Ishikawa (cell line): Measurements from ENCODE around the gene DMP1.

Source experiments
- CEBPB ChIP-seq: IDR thresholded peaks from 2 replicates; pipeline ENCODE4 v1.6.1; 2012
- CREB1 ChIP-seq: IDR thresholded peaks from 2 replicates; pipeline ENCODE4 v1.6.1; 2012; ENCODE audit warnings: low read depth
- EGR1 ChIP-seq: IDR thresholded peaks from 2 replicates; pipeline ENCODE4 v1.6.1; 2012
- EP300 ChIP-seq: IDR thresholded peaks from 2 replicates; pipeline ENCODE4 v1.6.1; 2012; ENCODE audit warnings: borderline replicate concordance
- FOXM1 ChIP-seq: IDR thresholded peaks from 2 replicates; pipeline ENCODE4 v1.6.1; 2012; ENCODE audit warnings: low read depth, borderline replicate concordance
- NFIC ChIP-seq: IDR thresholded peaks from 2 replicates; pipeline ENCODE4 v1.6.1; 2012
- RAD21 ChIP-seq: IDR thresholded peaks from 2 replicates; pipeline ENCODE4 v1.6.1; 2012; ENCODE audit warnings: low read depth
- TAF1 ChIP-seq: IDR thresholded peaks from 2 replicates; pipeline ENCODE4 v1.6.1; 2012; ENCODE audit warnings: low read depth, mild to moderate bottlenecking
- TCF12 ChIP-seq: IDR thresholded peaks from 2 replicates; pipeline ENCODE4 v1.6.1; 2012; ENCODE audit warnings: low read depth
- TEAD4 ChIP-seq: IDR thresholded peaks from 2 replicates; pipeline ENCODE4 v1.6.1; 2012
- YY1 ChIP-seq: IDR thresholded peaks from 2 replicates; pipeline ENCODE4 v1.6.1; 2012; ENCODE audit warnings: low read depth
- ZBTB7A ChIP-seq: IDR thresholded peaks from 2 replicates; pipeline ENCODE4 v1.6.1; 2012; ENCODE audit warnings: low read depth
- TF ChIP-seq, protein P1 (sequence below): IDR thresholded peaks from 2 replicates; pipeline ENCODE4 v1.6.1; 2012; ENCODE audit warnings: low read depth, mild to moderate bottlenecking
- TF ChIP-seq, protein P2 (sequence below): IDR thresholded peaks from 2 replicates; pipeline ENCODE4 v1.6.1; 2012
- TF ChIP-seq, protein P3 (sequence below): IDR thresholded peaks from 2 replicates; pipeline ENCODE4 v1.6.1; 2012

Gene DMP1

DNA sequence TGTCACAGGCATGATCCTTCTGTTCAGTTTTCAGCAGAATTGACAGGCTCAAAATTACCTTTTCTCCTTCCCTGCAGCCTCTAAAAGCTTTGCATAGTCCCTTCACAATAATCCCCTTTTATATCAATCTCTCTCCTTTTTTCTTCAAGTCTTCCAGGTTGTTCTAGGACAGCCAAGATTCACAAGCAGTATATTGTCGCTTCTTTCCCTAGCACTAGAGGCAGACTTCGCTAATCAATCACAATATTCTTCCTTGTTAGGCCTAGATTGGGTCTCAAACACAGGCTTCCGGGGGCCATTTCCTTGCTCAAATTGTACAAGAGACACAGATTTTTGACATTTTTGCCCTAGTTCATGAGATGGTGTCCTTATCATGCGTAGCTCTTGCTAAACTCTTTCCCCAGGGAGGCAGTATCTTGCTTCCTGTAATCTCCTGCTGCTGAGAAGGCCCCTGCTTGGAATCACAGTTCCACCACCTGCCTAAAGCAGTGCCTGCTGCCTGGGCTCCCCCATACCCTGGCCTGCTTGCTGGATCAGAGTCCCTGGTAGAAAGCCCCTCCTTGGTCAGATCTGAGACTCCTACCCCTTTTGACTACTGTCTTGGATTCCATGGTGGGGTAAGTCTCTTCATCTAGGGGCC is 57.3 kb downstream of the DMP1 start:
- TF ChIP-seq, protein P1, sequence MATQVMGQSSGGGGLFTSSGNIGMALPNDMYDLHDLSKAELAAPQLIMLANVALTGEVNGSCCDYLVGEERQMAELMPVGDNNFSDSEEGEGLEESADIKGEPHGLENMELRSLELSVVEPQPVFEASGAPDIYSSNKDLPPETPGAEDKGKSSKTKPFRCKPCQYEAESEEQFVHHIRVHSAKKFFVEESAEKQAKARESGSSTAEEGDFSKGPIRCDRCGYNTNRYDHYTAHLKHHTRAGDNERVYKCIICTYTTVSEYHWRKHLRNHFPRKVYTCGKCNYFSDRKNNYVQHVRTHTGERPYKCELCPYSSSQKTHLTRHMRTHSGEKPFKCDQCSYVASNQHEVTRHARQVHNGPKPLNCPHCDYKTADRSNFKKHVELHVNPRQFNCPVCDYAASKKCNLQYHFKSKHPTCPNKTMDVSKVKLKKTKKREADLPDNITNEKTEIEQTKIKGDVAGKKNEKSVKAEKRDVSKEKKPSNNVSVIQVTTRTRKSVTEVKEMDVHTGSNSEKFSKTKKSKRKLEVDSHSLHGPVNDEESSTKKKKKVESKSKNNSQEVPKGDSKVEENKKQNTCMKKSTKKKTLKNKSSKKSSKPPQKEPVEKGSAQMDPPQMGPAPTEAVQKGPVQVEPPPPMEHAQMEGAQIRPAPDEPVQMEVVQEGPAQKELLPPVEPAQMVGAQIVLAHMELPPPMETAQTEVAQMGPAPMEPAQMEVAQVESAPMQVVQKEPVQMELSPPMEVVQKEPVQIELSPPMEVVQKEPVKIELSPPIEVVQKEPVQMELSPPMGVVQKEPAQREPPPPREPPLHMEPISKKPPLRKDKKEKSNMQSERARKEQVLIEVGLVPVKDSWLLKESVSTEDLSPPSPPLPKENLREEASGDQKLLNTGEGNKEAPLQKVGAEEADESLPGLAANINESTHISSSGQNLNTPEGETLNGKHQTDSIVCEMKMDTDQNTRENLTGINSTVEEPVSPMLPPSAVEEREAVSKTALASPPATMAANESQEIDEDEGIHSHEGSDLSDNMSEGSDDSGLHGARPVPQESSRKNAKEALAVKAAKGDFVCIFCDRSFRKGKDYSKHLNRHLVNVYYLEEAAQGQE = no peak
- TF ChIP-seq CREB1 (no peak), NFIC (no peak), EP300 (no peak), TCF12 (no peak), FOXM1 (no peak), TEAD4 (no peak), TAF1 (no peak), CEBPB (no peak), EGR1 (no peak), RAD21 (no peak), ZBTB7A (no peak), YY1 (no peak)
- TF ChIP-seq, protein P2, sequence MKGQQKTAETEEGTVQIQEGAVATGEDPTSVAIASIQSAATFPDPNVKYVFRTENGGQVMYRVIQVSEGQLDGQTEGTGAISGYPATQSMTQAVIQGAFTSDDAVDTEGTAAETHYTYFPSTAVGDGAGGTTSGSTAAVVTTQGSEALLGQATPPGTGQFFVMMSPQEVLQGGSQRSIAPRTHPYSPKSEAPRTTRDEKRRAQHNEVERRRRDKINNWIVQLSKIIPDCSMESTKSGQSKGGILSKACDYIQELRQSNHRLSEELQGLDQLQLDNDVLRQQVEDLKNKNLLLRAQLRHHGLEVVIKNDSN = no peak
- TF ChIP-seq, protein P3, sequence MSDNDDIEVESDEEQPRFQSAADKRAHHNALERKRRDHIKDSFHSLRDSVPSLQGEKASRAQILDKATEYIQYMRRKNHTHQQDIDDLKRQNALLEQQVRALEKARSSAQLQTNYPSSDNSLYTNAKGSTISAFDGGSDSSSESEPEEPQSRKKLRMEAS = no peak
